Progenitor cell of endocrine pancreas (in vitro differentiated cells): ENCODE data around the gene HSFX2. TPM values are rescaled to one million over a fixed set of nuclear protein-coding genes. Genes with fewer than 3 reads are reported as not detected.
"Not testable (repeated sequence)": the region's sequence is repeated elsewhere in the genome, so short reads cannot be mapped to it uniquely, and the experiment has no call there.

ENCODE experiments used
- DNase-seq: peaks from one replicate; pipeline ENCODE4 v3.0.0; 2021; ENCODE audit warnings: low spot score; ENCODE audit not compliant: unreplicated experiment
- H3K27ac Mint-ChIP-seq: 2 replicates; pipeline ENCODE4 v1.8.0; 2021; ENCODE audit warnings: mild to moderate bottlenecking, moderate library complexity, mixed read lengths
- H3K27me3 Mint-ChIP-seq: 2 replicates; pipeline ENCODE4 v1.8.0; 2021; ENCODE audit warnings: mixed read lengths
- H3K36me3 Mint-ChIP-seq: 2 replicates; pipeline ENCODE4 v1.8.0; 2022; ENCODE audit warnings: mixed read lengths; ENCODE audit not compliant: insufficient read depth
- H3K4me1 Mint-ChIP-seq: 2 replicates; pipeline ENCODE4 v1.8.0; 2021; ENCODE audit warnings: low read depth, mixed read lengths
- H3K4me3 Mint-ChIP-seq: 2 replicates; pipeline ENCODE4 v1.8.0; 2021; ENCODE audit warnings: low read depth, mild to moderate bottlenecking, moderate library complexity, mixed read lengths
- H3K9me3 Mint-ChIP-seq: 2 replicates; pipeline ENCODE4 v1.8.0; 2021; ENCODE audit warnings: low read depth, mixed read lengths
- total RNA-seq: library from RNA; stranded (reverse); gene quantifications from 2 replicates; pipeline ENCODE4 v1.2.1, GENCODE V29; 2021
- TF ChIP-seq, protein P1 (sequence below): fragments of 200-600 bp; sonication (generic); IDR thresholded peaks from one replicate; pipeline ENCODE4 v1.5.0; 2021; ENCODE audit warnings: antibody characterized with exemption, mild to moderate bottlenecking; ENCODE audit not compliant: unreplicated experiment

HSFX2 gene
- total RNA-seq, 1 donor from 2014 or later: 0.36 TPM

DNA sequence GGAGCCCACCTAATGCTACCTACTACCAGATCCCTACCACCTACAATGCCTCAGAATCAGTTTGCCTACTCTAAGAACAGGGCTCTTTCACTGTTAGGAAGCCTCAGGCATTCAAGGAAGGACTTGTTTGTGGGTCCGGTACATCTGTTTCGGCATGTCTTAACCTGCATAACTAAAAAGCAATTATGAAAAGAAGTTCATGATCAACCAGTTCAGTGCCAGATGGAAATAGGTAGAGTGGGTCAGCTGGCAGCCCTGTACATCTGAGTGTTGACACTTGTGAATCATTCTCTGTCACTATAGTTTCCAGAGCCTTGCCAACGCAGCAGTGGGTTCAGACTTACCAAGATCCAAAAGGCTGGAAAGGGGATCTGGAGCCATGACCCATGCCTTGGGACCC, 33.2 kb upstream of the HSFX2 start:
- TF ChIP-seq, protein P1, sequence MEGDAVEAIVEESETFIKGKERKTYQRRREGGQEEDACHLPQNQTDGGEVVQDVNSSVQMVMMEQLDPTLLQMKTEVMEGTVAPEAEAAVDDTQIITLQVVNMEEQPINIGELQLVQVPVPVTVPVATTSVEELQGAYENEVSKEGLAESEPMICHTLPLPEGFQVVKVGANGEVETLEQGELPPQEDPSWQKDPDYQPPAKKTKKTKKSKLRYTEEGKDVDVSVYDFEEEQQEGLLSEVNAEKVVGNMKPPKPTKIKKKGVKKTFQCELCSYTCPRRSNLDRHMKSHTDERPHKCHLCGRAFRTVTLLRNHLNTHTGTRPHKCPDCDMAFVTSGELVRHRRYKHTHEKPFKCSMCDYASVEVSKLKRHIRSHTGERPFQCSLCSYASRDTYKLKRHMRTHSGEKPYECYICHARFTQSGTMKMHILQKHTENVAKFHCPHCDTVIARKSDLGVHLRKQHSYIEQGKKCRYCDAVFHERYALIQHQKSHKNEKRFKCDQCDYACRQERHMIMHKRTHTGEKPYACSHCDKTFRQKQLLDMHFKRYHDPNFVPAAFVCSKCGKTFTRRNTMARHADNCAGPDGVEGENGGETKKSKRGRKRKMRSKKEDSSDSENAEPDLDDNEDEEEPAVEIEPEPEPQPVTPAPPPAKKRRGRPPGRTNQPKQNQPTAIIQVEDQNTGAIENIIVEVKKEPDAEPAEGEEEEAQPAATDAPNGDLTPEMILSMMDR: no peak
- Mint-ChIP-seq H3K36me3 (no peaks in the 10 kb centered on the region), H3K9me3 (peaks cover 4% of the 10 kb centered on the region), H3K4me1 (peaks cover 37% of the 10 kb centered on the region), H3K27me3 (peaks cover 3% of the 10 kb centered on the region), H3K4me3 (no peak overlapping the region), H3K27ac (no peak overlapping the region)
- DNase-seq: no peak

DNA sequence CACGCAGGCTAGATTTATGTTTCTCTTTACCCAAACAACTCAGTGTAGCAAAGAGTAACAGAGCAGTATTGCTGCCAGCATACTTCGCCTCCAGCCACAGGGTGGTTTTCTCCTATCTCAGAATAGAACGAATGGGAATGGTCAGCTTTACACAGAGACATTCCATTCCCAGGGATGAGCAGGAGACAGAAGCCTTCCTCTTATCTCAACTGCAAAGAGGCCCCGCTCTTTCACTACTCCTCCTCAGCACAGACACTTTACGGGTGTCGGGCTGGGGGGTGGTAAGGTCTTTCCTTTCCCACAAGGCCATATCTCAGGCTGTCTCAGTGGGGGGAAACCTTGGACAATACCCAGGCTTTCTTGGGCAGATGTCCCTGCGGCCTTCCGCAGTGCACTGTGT, 31.7 kb upstream of the HSFX2 start:
- H3K27me3 Mint-ChIP-seq, DNase-seq, H3K9me3 Mint-ChIP-seq, H3K27ac Mint-ChIP-seq, H3K36me3 Mint-ChIP-seq: not testable (repeated sequence)
- Mint-ChIP-seq H3K4me1 (peaks cover 37% of the 10 kb centered on the region), H3K4me3 (peak overlapping the region; percentile 3)

DNA sequence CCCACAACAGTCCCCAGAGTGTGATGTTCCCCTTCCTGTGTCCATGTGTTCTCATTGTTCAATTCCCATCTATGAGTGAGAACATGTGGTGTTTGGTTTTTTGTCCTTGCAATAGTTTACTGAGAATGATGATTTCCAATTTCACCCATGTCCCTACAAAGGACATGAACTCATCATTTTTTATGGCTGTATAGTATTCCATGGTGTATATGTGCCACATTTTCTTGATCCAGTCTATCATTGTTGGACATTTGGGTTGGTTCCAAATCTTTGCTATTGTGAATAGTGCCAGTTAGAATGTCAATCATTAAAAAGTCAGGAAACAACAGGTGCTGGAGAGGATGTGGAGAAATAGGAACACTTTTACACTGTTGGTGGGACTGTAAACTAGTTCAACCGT, 24.5 kb upstream of the HSFX2 start:
- not testable (repeated sequence) for H3K36me3 Mint-ChIP-seq, H3K4me3 Mint-ChIP-seq, H3K27ac Mint-ChIP-seq, DNase-seq, H3K27me3 Mint-ChIP-seq, H3K4me1 Mint-ChIP-seq
- peaks cover 13% of the 10 kb centered on the region for H3K9me3 Mint-ChIP-seq

DNA sequence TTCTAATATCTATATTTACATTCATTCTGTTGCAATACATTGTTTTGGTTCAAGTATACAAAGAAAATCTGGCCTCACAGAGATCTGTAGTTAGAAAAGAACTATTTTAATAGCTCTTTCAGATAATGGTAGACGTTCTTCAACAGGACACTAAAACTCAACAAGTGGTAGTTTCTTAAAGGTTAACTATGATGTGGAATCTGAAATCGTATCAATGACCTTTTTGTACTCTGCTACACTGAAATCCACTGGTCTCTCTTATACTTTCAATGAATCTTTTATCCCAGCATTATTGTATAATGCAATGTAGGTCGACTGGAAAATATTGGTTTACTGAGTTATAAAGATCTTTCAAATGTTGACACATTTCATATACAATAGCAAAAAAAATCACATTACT, 23.8 kb upstream of the HSFX2 start:
- Mint-ChIP-seq H3K4me3 (no peak overlapping the region), H3K27me3 (no peaks in the 10 kb centered on the region), H3K36me3 (no peaks in the 10 kb centered on the region), H3K27ac (no peak overlapping the region), H3K4me1 (peaks cover 8% of the 10 kb centered on the region), H3K9me3 (peaks cover 20% of the 10 kb centered on the region)
- TF ChIP-seq, protein P1: no peak
- no peak for DNase-seq

DNA sequence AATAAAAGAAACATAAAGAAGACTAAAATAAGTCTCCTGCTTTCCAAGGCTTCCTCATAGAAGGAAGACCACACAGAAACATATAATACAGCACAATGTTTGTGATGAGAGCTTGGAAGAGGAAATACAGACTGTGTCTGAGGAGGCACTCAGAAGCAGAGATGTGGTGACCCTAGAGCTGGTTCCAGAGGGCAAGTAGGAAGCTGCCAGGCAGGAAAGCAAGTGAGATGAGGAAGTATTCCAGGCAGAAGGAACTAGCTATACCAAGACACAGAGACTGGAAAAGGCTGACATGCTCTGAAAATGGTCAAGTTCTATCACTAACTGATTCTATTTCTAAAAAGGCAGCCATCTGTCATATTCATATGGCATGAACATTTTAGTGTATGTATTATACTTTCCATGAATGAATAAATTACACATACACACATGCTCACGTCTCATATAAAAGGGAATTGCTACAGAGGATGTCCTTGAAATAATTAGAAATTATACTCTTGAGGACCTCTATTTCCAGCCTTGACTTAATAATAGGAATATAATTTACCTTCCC, 16.6 kb upstream of the HSFX2 start:
- DNase-seq: no peak
- TF ChIP-seq, protein P1: no peak
- no peak overlapping the region for H3K27ac Mint-ChIP-seq
- peaks cover 2% of the 10 kb centered on the region for H3K4me1 Mint-ChIP-seq
- no peak overlapping the region for H3K4me3 Mint-ChIP-seq
- peaks cover 4% of the 10 kb centered on the region for H3K36me3 Mint-ChIP-seq
- H3K27me3 Mint-ChIP-seq: no peaks in the 10 kb centered on the region
- H3K9me3 Mint-ChIP-seq: peaks cover 23% of the 10 kb centered on the region

DNA sequence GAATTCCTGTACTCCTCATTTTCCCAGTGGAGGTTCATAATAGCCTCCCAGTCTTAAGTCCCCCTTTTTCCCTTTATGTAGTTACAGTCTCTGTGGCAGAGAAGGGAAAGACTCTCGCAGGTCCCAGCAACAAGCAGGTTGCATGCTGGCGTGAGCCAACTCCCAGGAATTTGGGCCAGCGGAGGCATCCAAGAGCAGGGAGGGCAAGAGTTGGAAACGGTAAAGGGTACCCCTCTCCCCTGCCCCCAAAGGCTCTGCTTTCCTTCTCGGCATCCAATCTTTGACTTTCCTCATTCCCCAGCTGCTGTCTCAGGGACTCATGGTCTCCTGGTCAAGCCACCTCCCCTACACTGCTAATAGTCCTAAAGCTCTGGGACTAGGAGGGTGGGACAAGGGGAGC, 15.4 kb upstream of the HSFX2 start:
- Mint-ChIP-seq H3K36me3 (peaks cover 10% of the 10 kb centered on the region), H3K27ac (no peak overlapping the region), H3K9me3 (peaks cover 29% of the 10 kb centered on the region), H3K27me3 (no peaks in the 10 kb centered on the region), H3K4me1 (peaks cover 2% of the 10 kb centered on the region), H3K4me3 (no peak overlapping the region)
- no peak for DNase-seq
- TF ChIP-seq, protein P1: no peak
